GM18907 (cell line): ENCODE measurements around the gene RSL24D1.
"Not testable (repeated sequence)": the region's sequence is repeated elsewhere in the genome, so short reads cannot be mapped to it uniquely, and the experiment has no call there.

Source experiments
- ATAC-seq: cut with Tn5 transposase; IDR thresholded peaks from one replicate; pipeline ENCODE4 v1.9.1; 2021; ENCODE audit warnings: mild to moderate bottlenecking, moderate library complexity; ENCODE audit not compliant: unreplicated experiment

RSL24D1 gene

DNA sequence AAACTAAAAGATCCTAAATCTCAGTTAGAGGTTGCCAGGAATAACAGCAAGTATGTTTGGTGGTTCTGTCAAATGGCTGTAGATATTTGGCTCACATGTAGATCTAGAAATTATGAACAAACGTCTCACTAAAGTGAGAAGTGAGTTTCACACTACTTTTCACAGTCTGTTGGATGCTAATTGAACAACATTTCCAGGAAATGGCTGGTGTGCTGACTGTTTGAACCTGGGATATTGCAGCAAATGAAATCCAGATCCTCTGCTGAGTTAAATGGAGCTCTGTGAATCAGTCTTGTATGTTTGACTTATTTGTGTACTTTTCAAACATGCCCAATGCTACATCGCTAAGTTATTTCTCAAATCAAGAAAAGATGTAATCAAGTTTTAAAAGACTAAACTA, 21.3 kb upstream of the RSL24D1 start:
- ATAC-seq = no peak

DNA sequence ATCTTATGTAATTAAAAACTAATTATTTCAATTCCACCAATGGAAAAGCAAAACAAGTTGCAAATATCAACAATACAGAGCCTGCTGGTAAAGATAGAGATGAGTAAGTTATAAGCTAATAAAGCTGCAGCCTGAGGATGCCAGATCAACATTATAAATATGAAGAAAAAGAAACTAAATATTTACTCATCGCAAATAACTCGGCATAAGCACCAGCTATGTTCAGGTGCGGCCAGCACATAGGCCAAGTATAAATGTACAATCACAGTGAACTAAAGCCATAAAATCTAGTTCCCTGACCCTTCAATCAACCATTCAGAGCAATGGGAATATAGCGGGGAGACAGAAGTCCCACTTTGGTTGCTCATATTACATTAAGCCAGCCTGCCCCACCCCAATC, 7.7 kb upstream of the RSL24D1 start:
- ATAC-seq = no peak

- ATAC-seq = no peak
These were observed 5.5 kb upstream of the RSL24D1 start for GRCh38 chr15:55202206-55202605.

DNA sequence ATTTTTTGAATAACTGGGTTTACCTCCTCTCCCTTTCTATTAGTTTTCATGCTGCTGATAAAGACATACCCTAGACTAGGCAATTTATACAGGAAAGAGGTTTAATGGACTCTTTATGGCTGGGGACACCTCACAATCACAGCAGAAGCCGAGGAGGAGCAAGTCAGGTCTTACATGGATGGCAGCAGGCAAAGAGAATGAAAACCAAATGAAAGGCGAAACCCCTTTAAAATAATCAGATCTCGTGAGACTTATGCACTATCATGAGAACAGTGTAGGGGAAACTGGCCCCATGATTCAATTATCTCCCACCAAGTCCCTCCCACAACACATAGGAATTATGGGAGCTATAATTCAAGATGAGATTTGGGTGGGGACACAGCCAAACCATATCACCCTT, 2.0 kb upstream of the RSL24D1 start:
- no peak for ATAC-seq

DNA sequence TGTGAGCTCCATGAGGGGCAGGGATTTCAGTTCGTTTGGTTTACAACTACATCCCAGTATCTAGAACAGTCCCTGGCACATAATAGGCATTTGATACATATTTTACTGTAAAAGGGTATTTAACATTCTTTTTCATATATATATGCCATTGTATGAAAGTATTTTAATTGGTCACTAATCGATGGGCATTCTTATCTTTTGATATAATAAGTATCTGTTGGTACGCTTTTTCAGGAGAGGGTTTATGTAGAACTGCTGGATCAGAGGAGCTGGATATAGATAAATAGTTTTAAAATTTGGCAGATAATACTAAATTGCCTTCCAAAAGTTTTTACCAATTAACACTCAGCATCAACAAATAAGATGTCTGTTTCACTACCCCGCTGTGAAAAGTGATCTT, 978 bp upstream of the RSL24D1 start:
- ATAC-seq = no peak

GRCh38 chr15:55197362-55197705, 593 bp upstream of the RSL24D1 start:
- ATAC-seq = peak; percentile 20

DNA sequence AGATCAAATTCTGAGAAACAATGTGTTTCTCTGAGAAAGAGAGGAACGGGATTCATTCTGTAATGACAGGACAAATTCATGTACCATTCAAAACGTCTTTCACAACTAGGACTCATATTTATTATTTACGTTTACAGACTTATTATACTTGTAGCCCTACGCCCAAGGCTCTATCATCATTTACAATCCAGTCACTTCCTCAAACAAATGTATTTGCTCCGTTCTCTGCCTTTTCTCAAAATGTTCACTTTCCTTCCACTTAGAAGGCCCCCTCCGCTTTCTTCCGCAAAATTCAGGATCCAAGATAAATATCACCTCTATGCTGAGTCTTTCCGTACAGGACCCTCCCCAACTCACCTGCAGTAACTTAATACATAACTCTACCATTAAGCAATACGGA, 745 bp downstream of the RSL24D1 start:
- no peak for ATAC-seq

GRCh38 chr15:55194256-55194655, 2.5 kb downstream of the RSL24D1 start:
- ATAC-seq = no peak

DNA sequence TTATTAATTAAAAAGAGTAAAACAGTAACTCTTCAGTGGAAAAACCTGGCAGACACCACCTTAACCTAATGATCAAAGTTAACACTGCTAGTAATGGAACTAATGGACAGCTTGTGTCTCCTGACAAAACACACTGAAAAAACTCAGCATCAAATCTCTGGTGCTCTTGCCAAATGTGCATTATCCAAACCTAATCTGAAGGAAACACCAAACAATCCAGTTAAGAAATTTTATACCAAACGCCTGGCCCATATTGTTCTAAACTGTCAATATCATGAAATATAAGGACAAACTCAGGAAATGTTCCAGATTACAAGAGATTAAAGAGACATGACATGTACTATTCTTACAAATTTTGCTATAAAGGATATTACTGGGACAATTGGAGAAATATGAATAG, 10.4 kb downstream of the RSL24D1 start:
- no peak for ATAC-seq

GRCh38 chr15:55183679-55184078, 13.1 kb downstream of the RSL24D1 start:
- no peak for ATAC-seq

DNA sequence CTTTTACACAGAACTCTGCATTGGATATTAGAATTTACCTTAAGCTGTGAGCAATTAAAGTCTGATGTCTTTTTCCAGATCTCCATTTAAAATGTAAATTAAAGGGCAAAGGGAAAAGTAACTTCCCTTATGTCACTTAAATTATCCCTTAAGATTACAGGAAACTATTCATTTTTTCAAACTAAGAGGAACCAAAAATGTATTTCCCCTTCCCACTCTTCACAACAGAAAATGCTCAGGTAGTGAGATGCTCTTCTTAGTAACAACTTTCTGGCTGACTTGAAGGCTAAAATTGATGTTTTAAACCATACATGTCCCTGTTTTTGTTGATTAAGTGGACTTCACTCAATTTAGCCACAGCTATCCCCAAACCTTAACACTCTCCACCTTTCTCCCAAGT, 17.6 kb downstream of the RSL24D1 start:
- ATAC-seq = no peak

- no peak for ATAC-seq
These were observed 26.4 kb downstream of the RSL24D1 start for GRCh38 chr15:55170361-55170760.

- peak; percentile 94 for ATAC-seq
These were observed 28.3 kb downstream of the RSL24D1 start for GRCh38 chr15:55168350-55168974.

- ATAC-seq = no peak
These were observed 32.5 kb downstream of the RSL24D1 start for GRCh38 chr15:55164284-55164683.

- no peak for ATAC-seq
These were observed 45.1 kb downstream of the RSL24D1 start for GRCh38 chr15:55151631-55152030.

- not testable (repeated sequence) for ATAC-seq
These were observed 53.6 kb downstream of the RSL24D1 start for GRCh38 chr15:55143132-55143531.

GRCh38 chr15:55133972-55134371, 62.8 kb downstream of the RSL24D1 start:
- ATAC-seq = no peak

GRCh38 chr15:55132672-55133071, 64.1 kb downstream of the RSL24D1 start:
- ATAC-seq = no peak
